ENCODE results near the gene WDR7.

DNA sequence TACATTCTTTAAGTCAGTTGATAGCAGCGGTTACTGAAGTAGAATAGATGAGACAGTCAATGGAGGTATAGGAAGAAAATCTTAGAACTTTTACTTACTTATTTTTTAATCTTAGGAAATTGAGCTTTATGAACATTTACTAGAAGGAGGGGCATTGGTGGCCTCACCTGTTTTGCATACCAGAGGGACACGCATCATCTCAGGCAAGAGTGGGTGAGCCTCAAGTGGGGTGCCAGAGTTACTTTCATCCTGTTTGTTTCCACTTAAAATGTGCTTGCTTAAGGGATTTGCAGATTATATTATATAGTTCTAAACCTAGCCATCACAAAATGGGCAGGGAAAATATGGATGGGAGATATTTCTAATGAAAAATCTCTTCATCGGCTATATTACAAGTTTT, 61.6 kb downstream of the WDR7 start:
- TF ChIP-seq, protein P1, sequence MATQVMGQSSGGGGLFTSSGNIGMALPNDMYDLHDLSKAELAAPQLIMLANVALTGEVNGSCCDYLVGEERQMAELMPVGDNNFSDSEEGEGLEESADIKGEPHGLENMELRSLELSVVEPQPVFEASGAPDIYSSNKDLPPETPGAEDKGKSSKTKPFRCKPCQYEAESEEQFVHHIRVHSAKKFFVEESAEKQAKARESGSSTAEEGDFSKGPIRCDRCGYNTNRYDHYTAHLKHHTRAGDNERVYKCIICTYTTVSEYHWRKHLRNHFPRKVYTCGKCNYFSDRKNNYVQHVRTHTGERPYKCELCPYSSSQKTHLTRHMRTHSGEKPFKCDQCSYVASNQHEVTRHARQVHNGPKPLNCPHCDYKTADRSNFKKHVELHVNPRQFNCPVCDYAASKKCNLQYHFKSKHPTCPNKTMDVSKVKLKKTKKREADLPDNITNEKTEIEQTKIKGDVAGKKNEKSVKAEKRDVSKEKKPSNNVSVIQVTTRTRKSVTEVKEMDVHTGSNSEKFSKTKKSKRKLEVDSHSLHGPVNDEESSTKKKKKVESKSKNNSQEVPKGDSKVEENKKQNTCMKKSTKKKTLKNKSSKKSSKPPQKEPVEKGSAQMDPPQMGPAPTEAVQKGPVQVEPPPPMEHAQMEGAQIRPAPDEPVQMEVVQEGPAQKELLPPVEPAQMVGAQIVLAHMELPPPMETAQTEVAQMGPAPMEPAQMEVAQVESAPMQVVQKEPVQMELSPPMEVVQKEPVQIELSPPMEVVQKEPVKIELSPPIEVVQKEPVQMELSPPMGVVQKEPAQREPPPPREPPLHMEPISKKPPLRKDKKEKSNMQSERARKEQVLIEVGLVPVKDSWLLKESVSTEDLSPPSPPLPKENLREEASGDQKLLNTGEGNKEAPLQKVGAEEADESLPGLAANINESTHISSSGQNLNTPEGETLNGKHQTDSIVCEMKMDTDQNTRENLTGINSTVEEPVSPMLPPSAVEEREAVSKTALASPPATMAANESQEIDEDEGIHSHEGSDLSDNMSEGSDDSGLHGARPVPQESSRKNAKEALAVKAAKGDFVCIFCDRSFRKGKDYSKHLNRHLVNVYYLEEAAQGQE (IDR thresholded peaks at IDR 0.05; ENCODE audit: low read depth) = no peak
- TF ChIP-seq NFIC (IDR thresholded peaks at IDR 0.05) = no peak
